GM10266 (cell line): Measurements from ENCODE around the gene ANO2.

ENCODE experiments used
- DNase-seq: peaks from one replicate; pipeline ENCODE4 v3.0.0; 2012; ENCODE audit errors: extremely low spot score
- CTCF ChIP-seq: IDR thresholded peaks from 2 replicates; pipeline ENCODE4 v1.5.1; 2012; ENCODE audit warnings: mild to moderate bottlenecking, low read depth; ENCODE audit not compliant: control insufficient read depth, insufficient read depth; ENCODE audit errors: missing control alignments

ANO2 gene

GRCh38 chr12:5587711-5588121 lies 357.3 kb downstream of the ANO2 start:
- no peak for DNase-seq

GRCh38 chr12:5586201-5586600 lies 358.9 kb downstream of the ANO2 start:
- no peak for DNase-seq
- TF ChIP-seq CTCF, result no peak

More at GRCh38 chr12:5587711-5588121, 357.3 kb downstream of the ANO2 start:
- no peak for TF ChIP-seq CTCF

- no peak for DNase-seq
- TF ChIP-seq CTCF, result no peak
Observed at GRCh38 chr12:5585178-5585577, 359.9 kb downstream of the ANO2 start.

GRCh38 chr12:5584412-5585175 lies 360.5 kb downstream of the ANO2 start:
- no peak for TF ChIP-seq CTCF
- no peak for DNase-seq

GRCh38 chr12:5582541-5582940 lies 362.5 kb downstream of the ANO2 start:
- no peak for TF ChIP-seq CTCF
- no peak for DNase-seq

- no peak for DNase-seq
- TF ChIP-seq CTCF, result no peak
Observed at GRCh38 chr12:5582018-5582417, 363.0 kb downstream of the ANO2 start.

- DNase-seq, result no peak
- TF ChIP-seq CTCF, result no peak
Observed at GRCh38 chr12:5581616-5582015, 363.4 kb downstream of the ANO2 start.
